WTC11 (cell line): ENCODE results near the gene CRAT. TPM values are rescaled to one million over a fixed set of nuclear protein-coding genes. Genes with fewer than 3 reads are reported as not detected.

Experiments
- ATAC-seq: fragments of 200-7000 bp; cut with Tn5 transposase; 2 replicates; pipeline ENCODE4 v1.10.0; 2021; ENCODE audit warnings: mild to moderate bottlenecking, moderate library complexity
- CTCF ChIA-PET: fragments of 300-600 bp; sonication (Branson Sonifier 250); formaldehyde crosslinking; loops from one replicate; lab custom pipeline; 2021; ENCODE audit warnings: antibody characterized with exemption; lab: Charles Lee
- POLR2A ChIA-PET: fragments of 350-600 bp; sonication (Branson Sonifier 250); formaldehyde crosslinking; loops from one replicate; lab custom pipeline; 2021; ENCODE audit warnings: antibody characterized with exemption; lab: Charles Lee
- DNase-seq: peaks from one replicate; pipeline ENCODE4 v3.0.0; 2021; ENCODE audit warnings: low spot score
- H3K27ac Mint-ChIP-seq: 2 replicates; pipeline ENCODE4 v1.8.0; 2021; ENCODE audit warnings: mixed read lengths
- H3K27me3 Mint-ChIP-seq: 2 replicates; pipeline ENCODE4 v1.8.0; 2021; ENCODE audit warnings: low read depth, mild to moderate bottlenecking, moderate library complexity, mixed read lengths
- H3K36me3 Mint-ChIP-seq: 2 replicates; pipeline ENCODE4 v1.8.0; 2021; ENCODE audit warnings: mixed read lengths
- H3K4me1 Mint-ChIP-seq: 2 replicates; pipeline ENCODE4 v1.8.0; 2022; ENCODE audit warnings: mixed read lengths
- H3K4me3 Mint-ChIP-seq: 2 replicates; pipeline ENCODE4 v1.8.0; 2021; ENCODE audit warnings: mild to moderate bottlenecking, moderate library complexity, mixed read lengths
- H3K9me3 Mint-ChIP-seq: 2 replicates; pipeline ENCODE4 v1.8.0; 2021; ENCODE audit warnings: mixed read lengths
- EMX1 ChIP-seq: fragments of 250-450 bp; sonication (Bioruptor Pico); IDR thresholded peaks from 2 replicates; pipeline ENCODE4 v1.8.0; 2021; ENCODE audit warnings: mild to moderate bottlenecking
- ETV6 ChIP-seq: sonication (generic); formaldehyde crosslinking; IDR thresholded peaks from 2 replicates; pipeline ENCODE4 v1.8.1; 2022; ENCODE audit warnings: mild to moderate bottlenecking, missing genetic modification reagents
- GABPB1 ChIP-seq: sonication (generic); formaldehyde crosslinking; IDR thresholded peaks from 2 replicates; pipeline ENCODE4 v1.8.1; 2023; ENCODE audit warnings: mild to moderate bottlenecking, missing genetic modification reagents
- GTF2I ChIP-seq: fragments of 250-450 bp; sonication (Bioruptor Pico); conservative IDR thresholded peaks from 2 replicates; pipeline ENCODE4 v1.4.0; 2021; ENCODE audit warnings: mild to moderate bottlenecking
- HMGA2 ChIP-seq: fragments of 250-450 bp; sonication (Bioruptor Pico); IDR thresholded peaks from 2 replicates; pipeline ENCODE4 v1.4.0; 2021; ENCODE audit warnings: mild to moderate bottlenecking, moderate library complexity
- KAT7 ChIP-seq: sonication (generic); formaldehyde crosslinking; IDR thresholded peaks from 2 replicates; pipeline ENCODE4 v1.8.1; 2023; ENCODE audit warnings: missing genetic modification reagents, mild to moderate bottlenecking, borderline replicate concordance
- NFE2L1 ChIP-seq: sonication (generic); formaldehyde crosslinking; IDR thresholded peaks from 2 replicates; pipeline ENCODE4 v1.8.1; 2023; ENCODE audit warnings: missing genetic modification reagents
- NFYB ChIP-seq: sonication (generic); formaldehyde crosslinking; conservative IDR thresholded peaks from 2 replicates; pipeline ENCODE4 v1.8.0; 2022; ENCODE audit warnings: low read depth, missing genetic modification reagents
- OVOL2 ChIP-seq: fragments of 250-450 bp; sonication (Bioruptor Pico); IDR thresholded peaks from 2 replicates; pipeline ENCODE4 v1.9.0; 2021; ENCODE audit warnings: mild to moderate bottlenecking, borderline replicate concordance
- PREB ChIP-seq: sonication (generic); formaldehyde crosslinking; IDR thresholded peaks from 2 replicates; pipeline ENCODE4 v1.8.1; 2022; ENCODE audit warnings: mild to moderate bottlenecking, missing genetic modification reagents, moderate library complexity, borderline replicate concordance
- SP1 ChIP-seq: sonication (generic); formaldehyde crosslinking; conservative IDR thresholded peaks from 2 replicates; pipeline ENCODE4 v1.8.1; 2022; ENCODE audit warnings: missing genetic modification reagents
- ZMAT4 ChIP-seq: fragments of 250-450 bp; sonication (Bioruptor Pico); IDR thresholded peaks from 2 replicates; pipeline ENCODE4 v1.9.0; 2021; ENCODE audit warnings: mild to moderate bottlenecking
- ZNF121 ChIP-seq: sonication (generic); formaldehyde crosslinking; IDR thresholded peaks from 2 replicates; pipeline ENCODE4 v1.8.0; 2023; ENCODE audit warnings: missing genetic modification reagents
- ZNF232 ChIP-seq: sonication (generic); formaldehyde crosslinking; IDR thresholded peaks from 2 replicates; pipeline ENCODE4 v1.8.0; 2022; ENCODE audit warnings: mild to moderate bottlenecking, missing genetic modification reagents
- total RNA-seq: library from RNA; stranded (reverse); gene quantifications from 3 replicates; pipeline ENCODE4 v1.2.3, GENCODE V29; 2021
- TF ChIP-seq, protein P1 (sequence below): sonication (generic); formaldehyde crosslinking; IDR thresholded peaks from 2 replicates; pipeline ENCODE4 v1.8.0; 2022; ENCODE audit warnings: mild to moderate bottlenecking, missing genetic modification reagents
- TF ChIP-seq, protein P2 (sequence below): fragments of 250-450 bp; sonication (Bioruptor Pico); IDR thresholded peaks from 2 replicates; pipeline ENCODE4 v1.9.0; 2021; ENCODE audit warnings: mild to moderate bottlenecking
- TF ChIP-seq, protein P3 (sequence below): sonication (generic); formaldehyde crosslinking; IDR thresholded peaks from 2 replicates; pipeline ENCODE4 v1.8.1; 2023; ENCODE audit warnings: mild to moderate bottlenecking, missing genetic modification reagents

CRAT gene
- total RNA-seq, 1 experiment from 2014 or later, result 17.2 TPM

DNA sequence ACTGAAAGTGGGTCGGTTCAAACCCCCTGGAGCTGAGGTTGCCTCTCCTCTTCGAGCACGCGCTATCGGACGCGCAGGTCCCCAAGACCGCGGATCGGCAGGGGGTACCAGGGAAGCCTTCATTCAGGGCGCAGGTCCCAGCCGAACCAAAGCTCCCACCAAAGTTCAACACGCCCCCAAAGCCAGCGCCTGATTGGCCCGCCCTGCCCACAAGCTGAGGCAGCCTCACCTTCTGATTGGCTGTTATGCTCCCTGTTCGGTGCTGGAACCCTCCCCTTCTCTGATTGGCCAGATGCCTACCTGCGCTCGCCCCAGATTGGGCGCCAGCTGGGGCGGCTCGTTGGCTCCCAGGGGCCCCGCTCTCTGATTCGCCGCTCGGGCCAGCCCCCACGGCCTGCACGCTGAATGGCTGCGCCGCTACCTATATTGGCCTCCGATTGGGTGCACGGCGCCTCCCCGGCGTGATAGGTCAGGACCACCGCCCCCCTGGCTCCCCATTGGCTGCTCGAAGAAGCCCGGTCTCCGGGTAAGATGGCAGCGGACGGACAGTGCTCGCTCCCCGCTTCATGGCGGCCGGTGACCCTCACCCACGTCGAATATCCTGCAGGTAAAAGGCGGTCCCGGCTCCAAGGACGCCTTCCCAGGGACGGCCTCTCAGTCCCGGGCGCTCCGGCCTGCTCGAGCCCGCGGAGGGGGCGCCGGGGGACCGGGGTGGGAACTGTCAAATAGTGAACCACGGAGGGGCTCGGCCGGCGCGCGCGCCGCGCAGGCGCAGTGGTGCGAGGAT lies 29.8 kb downstream of the CRAT start, which contains the start of gene DOLPP1 (continued):
- no peak for TF ChIP-seq PREB (CRISPR knock-in tag)
- TF ChIP-seq, protein P1, sequence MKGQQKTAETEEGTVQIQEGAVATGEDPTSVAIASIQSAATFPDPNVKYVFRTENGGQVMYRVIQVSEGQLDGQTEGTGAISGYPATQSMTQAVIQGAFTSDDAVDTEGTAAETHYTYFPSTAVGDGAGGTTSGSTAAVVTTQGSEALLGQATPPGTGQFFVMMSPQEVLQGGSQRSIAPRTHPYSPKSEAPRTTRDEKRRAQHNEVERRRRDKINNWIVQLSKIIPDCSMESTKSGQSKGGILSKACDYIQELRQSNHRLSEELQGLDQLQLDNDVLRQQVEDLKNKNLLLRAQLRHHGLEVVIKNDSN, result 0 out of 2 replicates have a peak, but pooled peaks have one; percentile 10
- peak; percentile 100 for TF ChIP-seq NFYB (CRISPR knock-in tag)
- TF ChIP-seq NFE2L1 (CRISPR knock-in tag), result no peak

GRCh38 chr9:129080298-129080600 lies 30.3 kb downstream of the CRAT start:
- CTCF ChIA-PET, result interaction anchor here (0.5 to 1.9 kb wide), 10 partner anchors 9 to 537 kb away, joined by 3 to 28 read pairs (median 5); partner anchors contain the start of genes ENDOG and SH3GLB2
- no peaks in the 10 kb centered on the region for H3K9me3 Mint-ChIP-seq
- H3K4me3 Mint-ChIP-seq, result peak overlapping the region; percentile 92
- ATAC-seq (peak; percentile 2), DNase-seq (no peak)
- peaks cover 8% of the 10 kb centered on the region for H3K4me1 Mint-ChIP-seq
- POLR2A ChIA-PET, result interaction anchor here (0.5 to 1.3 kb wide), 6 partner anchors 9 to 491 kb away, joined by 3 to 5 read pairs (median 4); no protein-coding TSS in a partner anchor
- H3K27me3 Mint-ChIP-seq, result no peaks in the 10 kb centered on the region
- TF ChIP-seq SP1 (CRISPR knock-in tag) (no peak), GTF2I (CRISPR knock-in tag) (peak; percentile 88; the same call in 1 of the 2 replicates), GABPB1 (CRISPR knock-in tag) (no peak)
- H3K27ac Mint-ChIP-seq, result peak overlapping the region; percentile 84
- no peaks in the 10 kb centered on the region; the same call in 1 of the 2 replicates for H3K36me3 Mint-ChIP-seq

- H3K27ac Mint-ChIP-seq, result 0 out of 2 replicates have a peak overlapping the region, but pooled peaks have one; percentile 84
- no peaks in the 10 kb centered on the region for H3K36me3 Mint-ChIP-seq
- H3K27me3 Mint-ChIP-seq, result no peaks in the 10 kb centered on the region
- ATAC-seq, result no peak
- POLR2A ChIA-PET, result no interaction called here
- DNase-seq, result no peak
- TF ChIP-seq, protein P2, sequence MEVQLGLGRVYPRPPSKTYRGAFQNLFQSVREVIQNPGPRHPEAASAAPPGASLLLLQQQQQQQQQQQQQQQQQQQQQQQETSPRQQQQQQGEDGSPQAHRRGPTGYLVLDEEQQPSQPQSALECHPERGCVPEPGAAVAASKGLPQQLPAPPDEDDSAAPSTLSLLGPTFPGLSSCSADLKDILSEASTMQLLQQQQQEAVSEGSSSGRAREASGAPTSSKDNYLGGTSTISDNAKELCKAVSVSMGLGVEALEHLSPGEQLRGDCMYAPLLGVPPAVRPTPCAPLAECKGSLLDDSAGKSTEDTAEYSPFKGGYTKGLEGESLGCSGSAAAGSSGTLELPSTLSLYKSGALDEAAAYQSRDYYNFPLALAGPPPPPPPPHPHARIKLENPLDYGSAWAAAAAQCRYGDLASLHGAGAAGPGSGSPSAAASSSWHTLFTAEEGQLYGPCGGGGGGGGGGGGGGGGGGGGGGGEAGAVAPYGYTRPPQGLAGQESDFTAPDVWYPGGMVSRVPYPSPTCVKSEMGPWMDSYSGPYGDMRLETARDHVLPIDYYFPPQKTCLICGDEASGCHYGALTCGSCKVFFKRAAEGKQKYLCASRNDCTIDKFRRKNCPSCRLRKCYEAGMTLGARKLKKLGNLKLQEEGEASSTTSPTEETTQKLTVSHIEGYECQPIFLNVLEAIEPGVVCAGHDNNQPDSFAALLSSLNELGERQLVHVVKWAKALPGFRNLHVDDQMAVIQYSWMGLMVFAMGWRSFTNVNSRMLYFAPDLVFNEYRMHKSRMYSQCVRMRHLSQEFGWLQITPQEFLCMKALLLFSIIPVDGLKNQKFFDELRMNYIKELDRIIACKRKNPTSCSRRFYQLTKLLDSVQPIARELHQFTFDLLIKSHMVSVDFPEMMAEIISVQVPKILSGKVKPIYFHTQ (CRISPR knock-in tag), result no peak
- 0 out of 2 replicates have a peak, but pooled peaks have one; percentile 5 for TF ChIP-seq ZNF121 (CRISPR knock-in tag)
- no peaks in the 10 kb centered on the region for H3K9me3 Mint-ChIP-seq
- H3K4me1 Mint-ChIP-seq, result peaks cover 8% of the 10 kb centered on the region
- peak overlapping the region; percentile 92 for H3K4me3 Mint-ChIP-seq
- CTCF ChIA-PET, result interaction anchor here (1.1 to 1.9 kb wide), 4 partner anchors 8 to 61 kb away, joined by 5 to 28 read pairs (median 8); partner anchors contain the start of gene SH3GLB2
Observed at GRCh38 chr9:129079829-129080228, 30.8 kb downstream of the CRAT start.

- peaks cover 8% of the 10 kb centered on the region for H3K4me1 Mint-ChIP-seq
- POLR2A ChIA-PET, result no interaction called here
- TF ChIP-seq ETV6 (no peak), SP1 (CRISPR knock-in tag) (no peak), HMGA2 (no peak), ZNF232 (CRISPR knock-in tag) (no peak), EMX1 (CRISPR knock-in tag) (no peak), ZMAT4 (no peak), KAT7 (CRISPR knock-in tag) (no peak), OVOL2 (no peak)
- TF ChIP-seq, protein P3, sequence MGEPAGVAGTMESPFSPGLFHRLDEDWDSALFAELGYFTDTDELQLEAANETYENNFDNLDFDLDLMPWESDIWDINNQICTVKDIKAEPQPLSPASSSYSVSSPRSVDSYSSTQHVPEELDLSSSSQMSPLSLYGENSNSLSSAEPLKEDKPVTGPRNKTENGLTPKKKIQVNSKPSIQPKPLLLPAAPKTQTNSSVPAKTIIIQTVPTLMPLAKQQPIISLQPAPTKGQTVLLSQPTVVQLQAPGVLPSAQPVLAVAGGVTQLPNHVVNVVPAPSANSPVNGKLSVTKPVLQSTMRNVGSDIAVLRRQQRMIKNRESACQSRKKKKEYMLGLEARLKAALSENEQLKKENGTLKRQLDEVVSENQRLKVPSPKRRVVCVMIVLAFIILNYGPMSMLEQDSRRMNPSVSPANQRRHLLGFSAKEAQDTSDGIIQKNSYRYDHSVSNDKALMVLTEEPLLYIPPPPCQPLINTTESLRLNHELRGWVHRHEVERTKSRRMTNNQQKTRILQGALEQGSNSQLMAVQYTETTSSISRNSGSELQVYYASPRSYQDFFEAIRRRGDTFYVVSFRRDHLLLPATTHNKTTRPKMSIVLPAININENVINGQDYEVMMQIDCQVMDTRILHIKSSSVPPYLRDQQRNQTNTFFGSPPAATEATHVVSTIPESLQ (CRISPR knock-in tag), result no peak
Observed at GRCh38 chr9:129078691-129079503, 31.7 kb downstream of the CRAT start.

More at GRCh38 chr9:129078691-129079503, 31.7 kb downstream of the CRAT start:
- Mint-ChIP-seq H3K27ac (peak overlapping the region; percentile 56; the same call in 1 of the 2 replicates), H3K27me3 (no peaks in the 10 kb centered on the region), H3K36me3 (no peaks in the 10 kb centered on the region), H3K4me3 (peak overlapping the region; percentile 92), H3K9me3 (no peaks in the 10 kb centered on the region)
- ATAC-seq (no peak), DNase-seq (no peak)
- CTCF ChIA-PET, result interaction anchor here (0.7 kb wide), 1 partner anchor 53 kb away, joined by 3 read pairs; no protein-coding TSS in a partner anchor
